ENCODE data around the gene HS3ST4.

DNA sequence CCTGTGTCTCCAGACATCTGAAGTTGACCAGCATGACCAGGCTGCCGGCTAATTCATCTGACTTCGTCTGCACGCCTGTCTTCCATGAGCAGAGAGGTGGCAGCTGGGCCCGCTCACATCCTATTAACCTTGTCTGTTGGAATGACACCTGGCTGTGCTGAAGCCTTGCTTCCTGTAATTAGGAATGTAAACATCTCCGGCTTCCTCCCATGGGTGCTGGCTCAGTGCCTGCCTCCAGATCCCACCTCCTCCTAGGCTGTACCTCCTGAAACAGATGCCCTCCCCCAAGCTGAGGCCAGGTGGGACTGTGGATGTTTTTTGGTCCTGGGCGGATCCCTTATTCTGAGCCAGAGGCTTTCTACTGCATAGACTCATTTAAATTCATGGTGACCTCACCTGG lies 296.3 kb downstream of the HS3ST4 start:
- no peak for TF ChIP-seq EZH2 (IDR thresholded peaks at IDR 0.05; ENCODE audit: low read depth, unreplicated experiment)
- TF ChIP-seq, protein P1, sequence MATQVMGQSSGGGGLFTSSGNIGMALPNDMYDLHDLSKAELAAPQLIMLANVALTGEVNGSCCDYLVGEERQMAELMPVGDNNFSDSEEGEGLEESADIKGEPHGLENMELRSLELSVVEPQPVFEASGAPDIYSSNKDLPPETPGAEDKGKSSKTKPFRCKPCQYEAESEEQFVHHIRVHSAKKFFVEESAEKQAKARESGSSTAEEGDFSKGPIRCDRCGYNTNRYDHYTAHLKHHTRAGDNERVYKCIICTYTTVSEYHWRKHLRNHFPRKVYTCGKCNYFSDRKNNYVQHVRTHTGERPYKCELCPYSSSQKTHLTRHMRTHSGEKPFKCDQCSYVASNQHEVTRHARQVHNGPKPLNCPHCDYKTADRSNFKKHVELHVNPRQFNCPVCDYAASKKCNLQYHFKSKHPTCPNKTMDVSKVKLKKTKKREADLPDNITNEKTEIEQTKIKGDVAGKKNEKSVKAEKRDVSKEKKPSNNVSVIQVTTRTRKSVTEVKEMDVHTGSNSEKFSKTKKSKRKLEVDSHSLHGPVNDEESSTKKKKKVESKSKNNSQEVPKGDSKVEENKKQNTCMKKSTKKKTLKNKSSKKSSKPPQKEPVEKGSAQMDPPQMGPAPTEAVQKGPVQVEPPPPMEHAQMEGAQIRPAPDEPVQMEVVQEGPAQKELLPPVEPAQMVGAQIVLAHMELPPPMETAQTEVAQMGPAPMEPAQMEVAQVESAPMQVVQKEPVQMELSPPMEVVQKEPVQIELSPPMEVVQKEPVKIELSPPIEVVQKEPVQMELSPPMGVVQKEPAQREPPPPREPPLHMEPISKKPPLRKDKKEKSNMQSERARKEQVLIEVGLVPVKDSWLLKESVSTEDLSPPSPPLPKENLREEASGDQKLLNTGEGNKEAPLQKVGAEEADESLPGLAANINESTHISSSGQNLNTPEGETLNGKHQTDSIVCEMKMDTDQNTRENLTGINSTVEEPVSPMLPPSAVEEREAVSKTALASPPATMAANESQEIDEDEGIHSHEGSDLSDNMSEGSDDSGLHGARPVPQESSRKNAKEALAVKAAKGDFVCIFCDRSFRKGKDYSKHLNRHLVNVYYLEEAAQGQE (IDR thresholded peaks at IDR 0.05; ENCODE audit: unreplicated experiment), result no peak
- TF ChIP-seq, protein P2, sequence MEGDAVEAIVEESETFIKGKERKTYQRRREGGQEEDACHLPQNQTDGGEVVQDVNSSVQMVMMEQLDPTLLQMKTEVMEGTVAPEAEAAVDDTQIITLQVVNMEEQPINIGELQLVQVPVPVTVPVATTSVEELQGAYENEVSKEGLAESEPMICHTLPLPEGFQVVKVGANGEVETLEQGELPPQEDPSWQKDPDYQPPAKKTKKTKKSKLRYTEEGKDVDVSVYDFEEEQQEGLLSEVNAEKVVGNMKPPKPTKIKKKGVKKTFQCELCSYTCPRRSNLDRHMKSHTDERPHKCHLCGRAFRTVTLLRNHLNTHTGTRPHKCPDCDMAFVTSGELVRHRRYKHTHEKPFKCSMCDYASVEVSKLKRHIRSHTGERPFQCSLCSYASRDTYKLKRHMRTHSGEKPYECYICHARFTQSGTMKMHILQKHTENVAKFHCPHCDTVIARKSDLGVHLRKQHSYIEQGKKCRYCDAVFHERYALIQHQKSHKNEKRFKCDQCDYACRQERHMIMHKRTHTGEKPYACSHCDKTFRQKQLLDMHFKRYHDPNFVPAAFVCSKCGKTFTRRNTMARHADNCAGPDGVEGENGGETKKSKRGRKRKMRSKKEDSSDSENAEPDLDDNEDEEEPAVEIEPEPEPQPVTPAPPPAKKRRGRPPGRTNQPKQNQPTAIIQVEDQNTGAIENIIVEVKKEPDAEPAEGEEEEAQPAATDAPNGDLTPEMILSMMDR (conservative IDR thresholded peaks at IDR 0.05; ENCODE audit: low read depth in 2 of 2), result no peak
- no peak for TF ChIP-seq EZH2phosphoT487 (IDR thresholded peaks at IDR 0.05; ENCODE audit: unreplicated experiment)
- no peak for TF ChIP-seq POLR2AphosphoS5 (IDR thresholded peaks at IDR 0.05; ENCODE audit: low read depth)
- TF ChIP-seq CREB1 (CRISPR knock-in tag; IDR thresholded peaks at IDR 0.05; ENCODE audit: low read depth), result no peak
- no peak for TF ChIP-seq NANOG (IDR thresholded peaks at IDR 0.05; ENCODE audit: borderline replicate concordance)
- TF ChIP-seq, protein P3, sequence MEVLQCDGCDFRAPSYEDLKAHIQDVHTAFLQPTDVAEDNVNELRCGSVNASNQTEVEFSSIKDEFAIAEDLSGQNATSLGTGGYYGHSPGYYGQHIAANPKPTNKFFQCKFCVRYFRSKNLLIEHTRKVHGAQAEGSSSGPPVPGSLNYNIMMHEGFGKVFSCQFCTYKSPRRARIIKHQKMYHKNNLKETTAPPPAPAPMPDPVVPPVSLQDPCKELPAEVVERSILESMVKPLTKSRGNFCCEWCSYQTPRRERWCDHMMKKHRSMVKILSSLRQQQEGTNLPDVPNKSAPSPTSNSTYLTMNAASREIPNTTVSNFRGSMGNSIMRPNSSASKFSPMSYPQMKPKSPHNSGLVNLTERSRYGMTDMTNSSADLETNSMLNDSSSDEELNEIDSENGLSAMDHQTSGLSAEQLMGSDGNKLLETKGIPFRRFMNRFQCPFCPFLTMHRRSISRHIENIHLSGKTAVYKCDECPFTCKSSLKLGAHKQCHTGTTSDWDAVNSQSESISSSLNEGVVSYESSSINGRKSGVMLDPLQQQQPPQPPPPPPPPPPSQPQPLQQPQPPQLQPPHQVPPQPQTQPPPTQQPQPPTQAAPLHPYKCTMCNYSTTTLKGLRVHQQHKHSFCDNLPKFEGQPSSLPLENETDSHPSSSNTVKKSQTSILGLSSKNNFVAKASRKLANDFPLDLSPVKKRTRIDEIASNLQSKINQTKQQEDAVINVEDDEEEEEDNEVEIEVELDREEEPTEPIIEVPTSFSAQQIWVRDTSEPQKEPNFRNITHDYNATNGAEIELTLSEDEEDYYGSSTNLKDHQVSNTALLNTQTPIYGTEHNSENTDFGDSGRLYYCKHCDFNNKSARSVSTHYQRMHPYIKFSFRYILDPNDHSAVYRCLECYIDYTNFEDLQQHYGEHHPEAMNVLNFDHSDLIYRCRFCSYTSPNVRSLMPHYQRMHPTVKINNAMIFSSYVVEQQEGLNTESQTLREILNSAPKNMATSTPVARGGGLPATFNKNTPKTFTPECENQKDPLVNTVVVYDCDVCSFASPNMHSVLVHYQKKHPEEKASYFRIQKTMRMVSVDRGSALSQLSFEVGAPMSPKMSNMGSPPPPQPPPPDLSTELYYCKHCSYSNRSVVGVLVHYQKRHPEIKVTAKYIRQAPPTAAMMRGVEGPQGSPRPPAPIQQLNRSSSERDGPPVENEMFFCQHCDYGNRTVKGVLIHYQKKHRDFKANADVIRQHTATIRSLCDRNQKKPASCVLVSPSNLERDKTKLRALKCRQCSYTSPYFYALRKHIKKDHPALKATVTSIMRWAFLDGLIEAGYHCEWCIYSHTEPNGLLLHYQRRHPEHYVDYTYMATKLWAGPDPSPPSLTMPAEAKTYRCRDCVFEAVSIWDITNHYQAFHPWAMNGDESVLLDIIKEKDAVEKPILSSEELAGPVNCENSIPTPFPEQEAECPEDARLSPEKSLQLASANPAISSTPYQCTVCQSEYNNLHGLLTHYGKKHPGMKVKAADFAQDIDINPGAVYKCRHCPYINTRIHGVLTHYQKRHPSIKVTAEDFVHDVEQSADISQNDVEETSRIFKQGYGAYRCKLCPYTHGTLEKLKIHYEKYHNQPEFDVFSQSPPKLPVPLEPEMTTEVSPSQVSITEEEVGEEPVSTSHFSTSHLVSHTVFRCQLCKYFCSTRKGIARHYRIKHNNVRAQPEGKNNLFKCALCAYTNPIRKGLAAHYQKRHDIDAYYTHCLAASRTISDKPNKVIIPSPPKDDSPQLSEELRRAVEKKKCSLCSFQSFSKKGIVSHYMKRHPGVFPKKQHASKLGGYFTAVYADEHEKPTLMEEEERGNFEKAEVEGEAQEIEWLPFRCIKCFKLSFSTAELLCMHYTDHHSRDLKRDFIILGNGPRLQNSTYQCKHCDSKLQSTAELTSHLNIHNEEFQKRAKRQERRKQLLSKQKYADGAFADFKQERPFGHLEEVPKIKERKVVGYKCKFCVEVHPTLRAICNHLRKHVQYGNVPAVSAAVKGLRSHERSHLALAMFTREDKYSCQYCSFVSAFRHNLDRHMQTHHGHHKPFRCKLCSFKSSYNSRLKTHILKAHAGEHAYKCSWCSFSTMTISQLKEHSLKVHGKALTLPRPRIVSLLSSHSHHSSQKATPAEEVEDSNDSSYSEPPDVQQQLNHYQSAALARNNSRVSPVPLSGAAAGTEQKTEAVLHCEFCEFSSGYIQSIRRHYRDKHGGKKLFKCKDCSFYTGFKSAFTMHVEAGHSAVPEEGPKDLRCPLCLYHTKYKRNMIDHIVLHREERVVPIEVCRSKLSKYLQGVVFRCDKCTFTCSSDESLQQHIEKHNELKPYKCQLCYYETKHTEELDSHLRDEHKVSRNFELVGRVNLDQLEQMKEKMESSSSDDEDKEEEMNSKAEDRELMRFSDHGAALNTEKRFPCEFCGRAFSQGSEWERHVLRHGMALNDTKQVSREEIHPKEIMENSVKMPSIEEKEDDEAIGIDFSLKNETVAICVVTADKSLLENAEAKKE (CRISPR knock-in tag; IDR thresholded peaks at IDR 0.05), result no peak
- no peak for TF ChIP-seq ZNF114 (CRISPR knock-in tag; IDR thresholded peaks at IDR 0.05)
- TF ChIP-seq JUNB (IDR thresholded peaks at IDR 0.05; ENCODE audit: unreplicated experiment), result no peak
- no peak for TF ChIP-seq STAT1 (IDR thresholded peaks at IDR 0.05; ENCODE audit: unreplicated experiment)
- TF ChIP-seq ZNF331 (CRISPR knock-in tag; IDR thresholded peaks at IDR 0.05; ENCODE audit: low read depth), result no peak
- TF ChIP-seq, protein P4, sequence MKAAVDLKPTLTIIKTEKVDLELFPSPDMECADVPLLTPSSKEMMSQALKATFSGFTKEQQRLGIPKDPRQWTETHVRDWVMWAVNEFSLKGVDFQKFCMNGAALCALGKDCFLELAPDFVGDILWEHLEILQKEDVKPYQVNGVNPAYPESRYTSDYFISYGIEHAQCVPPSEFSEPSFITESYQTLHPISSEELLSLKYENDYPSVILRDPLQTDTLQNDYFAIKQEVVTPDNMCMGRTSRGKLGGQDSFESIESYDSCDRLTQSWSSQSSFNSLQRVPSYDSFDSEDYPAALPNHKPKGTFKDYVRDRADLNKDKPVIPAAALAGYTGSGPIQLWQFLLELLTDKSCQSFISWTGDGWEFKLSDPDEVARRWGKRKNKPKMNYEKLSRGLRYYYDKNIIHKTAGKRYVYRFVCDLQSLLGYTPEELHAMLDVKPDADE (IDR thresholded peaks at IDR 0.05), result no peak
